SH-SY5Y (cell line): Measurements from ENCODE around the gene ZNF268.

Experiments used
- GATA2 ChIP-seq: IDR thresholded peaks from 2 replicates; pipeline ENCODE4 v1.6.1; 2011; ENCODE audit warnings: mild to moderate bottlenecking, low read depth, low read length
- GATA3 ChIP-seq: IDR thresholded peaks from 2 replicates; pipeline ENCODE4 v1.6.1; 2011; ENCODE audit warnings: low read depth, mild to moderate bottlenecking, low read length, moderate library complexity

The ZNF268 gene

DNA sequence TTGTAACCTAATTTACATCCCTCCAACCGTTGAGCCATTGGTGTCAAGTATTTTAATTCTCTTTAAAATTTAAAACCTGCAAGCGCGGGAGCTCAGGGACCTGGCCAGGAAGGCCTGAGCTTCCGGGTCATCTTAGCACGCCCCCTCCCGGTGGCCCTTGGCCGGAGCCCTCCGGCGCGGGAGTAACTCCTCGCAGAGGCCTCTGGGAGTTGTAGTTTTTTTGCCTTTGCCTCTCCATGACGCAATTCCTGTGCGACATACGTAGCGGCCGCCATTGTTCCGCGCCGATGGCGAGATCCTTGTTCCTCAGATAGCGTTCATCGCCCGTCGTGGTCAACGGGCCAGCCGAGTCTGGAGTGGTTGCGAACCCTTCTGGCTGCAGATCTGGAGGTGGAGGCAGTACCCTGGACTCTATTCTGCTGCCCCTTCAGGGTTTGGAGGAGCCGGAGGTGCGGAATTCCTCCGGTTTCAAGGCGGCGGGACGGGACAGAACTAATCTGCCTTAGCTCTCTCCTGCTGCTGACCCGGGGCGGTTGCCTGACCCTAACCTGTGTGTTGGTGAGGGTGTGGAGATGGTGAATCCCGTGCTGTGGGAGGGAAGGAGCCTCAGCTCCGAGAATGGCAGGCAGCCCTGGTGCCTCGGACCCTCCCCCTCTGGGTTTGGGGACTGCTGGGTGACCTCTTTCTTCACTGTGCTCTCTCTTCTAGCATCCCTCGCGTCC lies at the start of gene ZNF268:
ZNF268 (plus strand) TSS at position 258 of the 722 bp plus-strand sequence. CDS start 503 bp downstream, outside the sequence.
- TF ChIP-seq GATA3 (no peak), GATA2 (peak; percentile 58; the same call in 1 of the 2 replicates)

DNA sequence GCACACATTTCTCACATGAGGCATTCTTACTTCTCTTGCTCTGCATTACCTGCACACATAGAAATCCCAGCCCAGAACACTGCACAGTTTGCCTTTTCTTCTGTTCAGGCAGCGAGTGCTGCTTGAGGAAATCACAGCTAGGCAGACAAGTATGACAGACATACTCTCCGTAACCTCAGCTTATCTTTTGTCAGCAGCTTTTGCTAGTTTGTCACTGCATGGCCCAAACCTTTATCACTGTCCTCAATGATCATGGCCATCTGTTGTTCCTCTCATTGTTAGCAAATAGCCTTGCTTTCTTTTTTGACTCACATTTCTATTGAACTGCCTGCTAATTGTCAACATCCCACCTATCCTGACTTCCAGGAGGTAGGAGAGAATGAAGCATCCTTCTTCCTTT lies 45.5 kb upstream of the ZNF268 start:
- TF ChIP-seq GATA3: no peak
- no peak for TF ChIP-seq GATA2

DNA sequence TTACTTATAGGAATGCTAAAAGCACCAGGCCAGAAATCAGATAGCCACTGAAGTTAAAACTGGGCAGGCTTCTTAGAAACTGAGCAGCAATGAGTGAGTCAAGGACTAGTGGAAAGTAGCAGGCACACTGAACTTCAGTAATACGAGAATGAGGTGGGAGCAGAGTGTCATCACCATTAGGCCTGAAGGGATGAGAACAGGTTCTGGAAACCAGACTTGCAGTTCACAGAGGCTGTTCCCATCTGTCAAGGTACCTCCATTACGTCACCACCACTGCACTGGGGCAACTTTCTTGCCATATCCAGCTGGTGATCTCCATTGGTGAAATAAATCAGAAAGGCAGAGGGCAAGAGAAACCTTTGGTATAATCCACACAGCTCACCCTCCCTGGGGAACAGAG lies 35.3 kb upstream of the ZNF268 start:
- no peak for TF ChIP-seq GATA3
- no peak for TF ChIP-seq GATA2

DNA sequence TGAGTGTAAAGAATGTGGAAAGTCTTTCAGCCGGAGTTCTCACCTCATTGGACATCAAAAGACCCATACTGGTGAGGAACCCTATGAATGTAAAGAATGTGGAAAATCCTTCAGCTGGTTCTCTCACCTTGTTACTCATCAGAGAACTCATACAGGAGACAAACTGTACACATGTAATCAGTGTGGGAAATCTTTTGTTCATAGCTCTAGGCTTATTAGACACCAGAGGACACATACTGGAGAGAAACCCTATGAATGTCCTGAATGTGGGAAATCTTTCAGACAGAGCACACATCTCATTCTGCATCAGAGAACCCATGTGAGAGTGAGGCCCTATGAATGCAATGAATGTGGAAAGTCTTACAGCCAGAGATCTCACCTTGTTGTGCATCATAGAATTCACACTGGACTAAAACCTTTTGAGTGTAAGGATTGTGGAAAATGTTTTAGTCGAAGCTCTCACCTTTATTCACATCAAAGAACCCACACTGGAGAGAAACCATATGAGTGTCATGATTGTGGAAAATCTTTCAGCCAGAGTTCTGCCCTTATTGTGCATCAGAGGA lies 25.1 kb upstream of the ZNF268 start:
- TF ChIP-seq GATA3 (no peak), GATA2 (no peak)

DNA sequence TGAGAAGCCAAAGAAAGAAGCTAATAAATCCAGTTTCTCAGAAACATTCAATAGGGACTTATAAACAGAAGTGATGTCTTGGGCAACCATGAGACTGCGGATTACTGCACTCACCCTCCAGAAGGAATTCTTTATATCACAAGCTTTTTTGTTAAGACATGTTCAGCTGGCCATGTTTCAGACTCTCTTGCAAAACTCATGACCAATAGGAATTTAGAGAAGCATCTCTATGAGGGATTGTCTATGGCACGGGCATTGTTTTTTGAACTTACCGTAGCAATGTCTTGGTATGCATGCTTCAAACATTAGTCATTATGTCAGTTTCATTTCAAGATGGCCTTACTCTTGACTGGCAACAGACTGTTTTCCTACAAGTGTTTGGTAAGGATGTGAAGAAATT lies 15.5 kb upstream of the ZNF268 start:
- TF ChIP-seq GATA3 (no peak), GATA2 (no peak)

DNA sequence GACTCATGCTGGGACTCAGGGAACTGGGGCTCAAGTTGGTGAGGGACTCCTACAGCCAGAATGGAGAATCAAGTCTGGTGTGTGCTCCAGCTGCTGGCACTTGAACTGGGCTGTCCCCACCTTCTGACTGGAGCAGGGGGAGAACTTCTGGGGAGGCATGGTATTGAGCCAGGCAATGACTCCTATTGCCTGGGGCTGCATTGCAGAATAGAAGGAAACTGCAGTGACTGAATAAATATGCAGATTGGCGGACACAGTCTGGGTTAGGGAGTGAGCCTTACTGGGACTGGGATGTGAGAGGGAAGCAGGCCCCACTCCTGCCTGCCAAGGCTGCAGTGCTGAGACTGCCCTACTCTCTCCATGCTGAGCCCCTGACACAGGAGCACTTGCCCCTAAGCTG lies 8.8 kb upstream of the ZNF268 start:
- no peak for TF ChIP-seq GATA2
- TF ChIP-seq GATA3: no peak

DNA sequence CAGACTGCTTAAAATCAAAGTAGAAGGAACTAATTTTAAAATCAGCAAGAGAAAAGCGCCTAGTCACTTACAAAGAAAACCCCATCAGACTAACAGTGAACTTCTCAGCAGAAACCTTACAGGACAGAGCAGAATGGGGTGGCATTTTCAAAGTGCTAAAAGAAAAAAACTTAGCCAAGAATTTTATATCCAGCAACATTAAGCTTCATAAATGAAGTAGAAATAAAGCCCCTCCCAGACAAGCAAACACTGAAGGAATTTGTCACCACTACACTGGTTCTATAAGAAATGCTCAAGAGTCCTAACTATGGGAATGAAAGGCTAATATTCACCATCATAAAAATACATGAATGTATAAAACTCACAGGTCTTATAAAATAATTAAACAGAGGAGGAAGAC lies 6.4 kb upstream of the ZNF268 start:
- TF ChIP-seq GATA2 (no peak), GATA3 (no peak)

DNA sequence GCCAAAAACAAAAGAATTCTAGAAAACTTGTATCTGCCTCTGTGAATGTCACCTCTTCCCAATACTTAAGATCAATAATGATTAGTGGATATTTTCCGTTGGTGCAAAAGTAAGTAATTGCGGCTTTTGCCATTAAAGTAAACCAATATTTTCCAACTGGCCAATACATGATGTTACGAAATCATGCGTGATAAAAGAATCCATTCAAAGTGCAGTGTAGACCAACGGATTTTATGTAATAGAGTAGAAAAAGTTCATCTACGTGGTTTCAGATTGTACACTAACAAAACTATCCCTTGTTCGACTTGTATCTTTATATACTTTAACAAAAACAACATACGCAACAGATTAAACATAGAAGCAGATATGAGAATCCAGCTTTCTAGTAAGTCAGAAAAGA lies 626 bp upstream of the ZNF268 start:
- no peak for TF ChIP-seq GATA2
- TF ChIP-seq GATA3: no peak

DNA sequence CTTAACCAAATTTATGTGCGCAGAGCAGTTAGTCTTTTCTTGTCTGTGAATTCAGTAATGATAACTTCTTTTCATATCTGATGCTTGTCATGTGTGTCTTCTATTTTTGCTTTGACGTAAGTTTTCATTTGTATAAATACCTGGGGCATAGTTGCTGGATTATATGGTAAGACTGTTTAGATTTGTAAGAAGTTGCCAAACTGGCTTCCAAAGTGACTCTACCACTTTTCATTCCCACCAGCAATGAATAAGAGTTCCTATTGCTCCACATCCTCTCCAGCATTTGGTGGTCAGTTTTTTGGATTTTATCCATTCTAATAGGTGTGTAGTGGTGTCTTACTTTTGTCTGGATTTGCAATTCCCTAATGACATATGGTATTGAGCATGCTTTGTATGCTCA lies 8.9 kb downstream of the ZNF268 start:
- TF ChIP-seq GATA3 (no peak), GATA2 (no peak)

DNA sequence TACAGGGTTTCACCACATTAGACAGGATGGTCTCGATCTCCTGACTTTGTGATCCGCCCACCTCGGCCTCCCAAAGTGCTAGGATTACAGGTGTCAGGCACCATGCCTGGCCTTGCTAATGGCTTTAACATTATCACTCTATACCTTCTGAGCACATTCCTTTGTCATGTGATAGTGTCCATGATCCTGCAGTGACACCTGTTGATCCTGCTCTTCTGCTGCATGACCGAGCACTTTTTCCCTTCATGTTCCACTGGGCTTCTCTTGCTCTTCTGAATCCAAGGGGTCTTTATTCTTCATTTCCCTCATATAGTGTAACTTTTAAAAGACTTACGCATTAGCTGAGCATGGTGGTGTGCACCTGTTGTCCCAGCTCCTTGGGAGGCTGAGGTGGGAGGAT lies 11.6 kb downstream of the ZNF268 start:
- TF ChIP-seq GATA3 (no peak), GATA2 (no peak)

DNA sequence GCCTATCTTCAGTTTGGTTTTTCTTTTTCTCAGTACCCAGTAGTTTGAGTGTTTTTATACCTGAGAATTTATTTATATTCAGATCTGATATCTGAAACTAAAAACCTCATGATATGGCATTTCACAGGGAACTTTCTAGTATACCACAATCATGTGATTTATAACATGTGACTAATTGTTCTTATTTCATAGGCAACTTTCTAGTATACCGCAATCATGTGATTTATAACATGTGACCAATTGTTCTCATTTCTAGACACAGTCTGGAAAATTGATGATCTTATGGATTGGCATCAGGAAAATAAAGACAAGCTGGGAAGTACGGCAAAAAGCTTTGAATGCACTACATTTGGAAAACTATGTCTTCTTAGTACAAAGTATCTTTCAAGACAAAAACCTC lies 20.6 kb downstream of the ZNF268 start:
- TF ChIP-seq GATA2: no peak
- no peak for TF ChIP-seq GATA3

DNA sequence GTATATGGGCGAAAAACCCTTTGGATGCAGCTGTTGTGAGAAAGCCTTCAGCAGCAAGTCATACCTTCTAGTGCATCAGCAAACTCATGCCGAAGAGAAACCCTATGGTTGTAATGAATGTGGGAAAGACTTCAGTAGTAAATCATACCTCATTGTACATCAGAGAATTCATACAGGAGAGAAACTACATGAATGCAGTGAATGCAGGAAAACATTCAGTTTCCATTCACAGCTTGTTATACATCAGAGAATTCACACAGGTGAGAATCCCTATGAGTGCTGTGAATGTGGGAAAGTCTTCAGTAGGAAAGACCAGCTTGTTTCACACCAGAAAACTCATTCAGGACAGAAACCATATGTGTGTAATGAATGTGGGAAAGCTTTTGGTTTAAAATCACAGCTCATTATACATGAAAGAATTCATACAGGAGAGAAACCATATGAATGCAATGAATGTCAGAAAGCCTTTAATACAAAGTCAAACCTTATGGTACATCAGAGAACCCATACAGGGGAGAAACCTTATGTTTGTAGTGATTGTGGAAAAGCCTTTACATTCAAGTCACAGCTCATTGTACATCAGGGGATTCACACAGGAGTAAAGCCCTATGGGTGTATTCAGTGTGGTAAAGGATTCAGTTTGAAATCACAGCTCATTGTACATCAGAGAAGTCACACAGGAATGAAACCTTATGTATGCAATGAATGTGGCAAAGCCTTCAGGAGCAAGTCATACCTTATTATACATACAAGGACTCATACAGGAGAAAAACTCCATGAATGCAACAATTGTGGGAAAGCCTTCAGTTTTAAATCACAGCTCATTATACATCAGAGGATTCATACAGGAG lies 21.4 kb downstream of the ZNF268 start:
- no peak for TF ChIP-seq GATA3
- no peak for TF ChIP-seq GATA2

DNA sequence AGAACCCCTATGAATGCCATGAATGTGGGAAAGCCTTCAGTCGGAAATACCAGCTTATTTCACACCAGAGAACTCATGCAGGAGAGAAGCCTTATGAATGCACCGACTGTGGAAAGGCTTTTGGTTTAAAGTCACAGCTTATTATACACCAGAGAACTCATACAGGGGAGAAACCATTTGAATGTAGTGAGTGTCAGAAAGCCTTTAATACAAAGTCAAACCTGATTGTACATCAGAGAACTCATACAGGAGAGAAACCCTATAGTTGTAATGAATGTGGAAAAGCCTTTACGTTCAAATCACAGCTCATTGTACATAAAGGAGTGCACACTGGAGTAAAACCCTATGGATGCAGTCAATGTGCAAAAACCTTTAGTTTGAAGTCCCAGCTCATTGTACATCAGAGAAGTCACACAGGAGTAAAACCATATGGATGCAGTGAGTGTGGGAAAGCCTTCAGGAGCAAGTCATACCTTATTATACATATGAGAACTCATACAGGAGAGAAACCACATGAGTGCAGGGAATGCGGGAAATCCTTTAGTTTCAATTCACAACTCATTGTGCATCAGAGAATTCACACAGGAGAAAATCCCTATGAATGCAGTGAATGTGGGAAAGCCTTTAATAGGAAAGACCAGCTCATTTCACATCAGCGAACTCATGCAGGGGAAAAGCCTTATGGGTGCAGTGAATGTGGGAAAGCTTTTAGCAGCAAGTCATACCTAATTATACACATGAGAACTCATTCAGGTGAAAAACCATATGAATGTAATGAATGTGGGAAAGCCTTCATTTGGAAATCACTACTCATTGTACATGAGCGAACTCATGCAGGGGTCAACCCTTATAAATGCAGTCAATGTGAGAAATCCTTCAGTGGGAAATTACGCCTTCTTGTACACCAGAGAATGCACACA lies 22.3 kb downstream of the ZNF268 start:
- TF ChIP-seq GATA3 (no peak), GATA2 (no peak)

DNA sequence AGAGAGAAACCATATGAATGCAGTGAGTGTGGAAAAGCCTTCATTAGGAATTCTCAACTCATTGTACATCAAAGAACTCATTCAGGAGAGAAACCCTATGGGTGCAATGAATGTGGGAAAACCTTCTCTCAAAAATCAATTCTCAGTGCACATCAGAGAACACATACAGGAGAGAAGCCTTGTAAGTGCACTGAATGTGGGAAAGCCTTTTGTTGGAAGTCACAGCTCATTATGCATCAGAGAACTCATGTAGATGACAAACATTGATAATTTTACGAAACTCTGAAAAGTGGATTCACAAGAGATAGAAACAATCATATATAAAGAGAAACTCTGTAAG lies 22.9 kb downstream of the ZNF268 start:
- TF ChIP-seq GATA3 (no peak), GATA2 (no peak)

DNA sequence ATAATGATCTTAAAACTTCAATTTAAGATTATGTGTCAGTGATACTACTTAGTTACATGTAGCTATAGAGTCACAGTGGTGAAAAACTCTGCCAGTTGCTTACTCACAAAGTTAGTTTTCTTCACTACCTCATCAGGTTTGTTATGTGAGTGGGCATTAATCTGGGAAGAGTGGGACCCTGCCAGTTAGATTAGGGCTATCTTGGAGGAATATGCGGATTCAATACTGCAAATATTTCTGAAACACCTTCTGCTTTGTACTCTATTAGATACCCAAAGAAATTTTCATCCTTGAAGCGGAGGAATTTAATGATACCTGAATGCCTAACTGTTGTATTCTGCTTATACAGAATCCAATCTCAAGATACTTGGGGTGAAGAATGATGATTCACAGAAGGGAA lies 25.1 kb downstream of the ZNF268 start:
- TF ChIP-seq GATA2 (no peak), GATA3 (no peak)

DNA sequence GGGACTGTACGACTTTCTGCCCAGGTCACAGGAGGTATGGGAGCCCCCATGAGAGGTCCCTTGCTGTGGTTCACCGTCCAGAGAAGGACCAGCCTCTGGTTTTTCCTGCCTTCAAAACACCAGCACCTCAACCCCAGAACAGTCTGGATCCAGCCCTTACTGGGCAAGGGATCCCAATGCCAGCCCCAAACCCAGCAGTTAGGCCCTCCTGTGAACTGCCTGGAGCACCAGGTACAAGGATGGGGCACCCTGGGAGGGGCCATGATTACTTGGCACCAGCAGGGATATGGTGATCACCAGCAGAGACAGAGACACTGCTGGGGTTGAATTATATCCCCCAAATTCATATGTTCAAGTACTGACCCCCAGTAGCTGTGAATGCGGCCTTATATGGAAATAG lies 34.4 kb downstream of the ZNF268 start:
- TF ChIP-seq GATA2: no peak
- no peak for TF ChIP-seq GATA3
